ENCODE results near the gene RBSN. TPM values are rescaled to one million over a fixed set of nuclear protein-coding genes. Genes with fewer than 3 reads are reported as not detected.

RBSN gene
- total RNA-seq, 6 experiments from 2014 or later = 17.6 to 22.2 (median 19.3) TPM

- DNase-seq = no peak
- H3K9me3 Mint-ChIP-seq = no peaks in the 10 kb centered on the region
These were observed 8.4 kb upstream of the RBSN start for GRCh38 chr3:15107075-15107947.

GRCh38 chr3:15102836-15103235 lies 3.9 kb upstream of the RBSN start:
- peaks cover 21% of the 10 kb centered on the region for H3K4me1 Mint-ChIP-seq (ENCODE audit: low read depth)
- DNase-seq = peak; percentile 15

More at GRCh38 chr3:15107075-15107947, 8.4 kb upstream of the RBSN start:
- Mint-ChIP-seq H3K27me3 (ENCODE audit: insufficient read depth) (peaks cover 19% of the 10 kb centered on the region), H3K4me1 (ENCODE audit: low read depth) (peaks cover 17% of the 10 kb centered on the region), H3K4me3 (no peak overlapping the region), H3K27ac (no peak overlapping the region), H3K36me3 (ENCODE audit: low read depth) (no peaks in the 10 kb centered on the region)
- no peak for TF ChIP-seq CTCF (IDR thresholded peaks at IDR 0.05)

GRCh38 chr3:15102256-15102655 lies 3.3 kb upstream of the RBSN start:
- no peak for DNase-seq
- no peak for TF ChIP-seq CTCF (IDR thresholded peaks at IDR 0.05)
- peaks cover 6% of the 10 kb centered on the region for H3K27me3 Mint-ChIP-seq (ENCODE audit: insufficient read depth)
- no peak overlapping the region for H3K27ac Mint-ChIP-seq
- H3K9me3 Mint-ChIP-seq = no peaks in the 10 kb centered on the region
- H3K4me3 Mint-ChIP-seq = no peak overlapping the region
- H3K4me1 Mint-ChIP-seq (ENCODE audit: low read depth) = peaks cover 27% of the 10 kb centered on the region
- peaks cover 10% of the 10 kb centered on the region for H3K36me3 Mint-ChIP-seq (ENCODE audit: low read depth)

More at GRCh38 chr3:15102836-15103235, 3.9 kb upstream of the RBSN start:
- Mint-ChIP-seq H3K9me3 (no peaks in the 10 kb centered on the region), H3K4me3 (no peak overlapping the region), H3K27me3 (ENCODE audit: insufficient read depth) (peaks cover 6% of the 10 kb centered on the region), H3K27ac (no peak overlapping the region), H3K36me3 (ENCODE audit: low read depth) (peaks cover 8% of the 10 kb centered on the region)
- no peak for TF ChIP-seq CTCF (IDR thresholded peaks at IDR 0.05)

- H3K9me3 Mint-ChIP-seq = no peaks in the 10 kb centered on the region
- TF ChIP-seq CTCF (IDR thresholded peaks at IDR 0.05) = no peak
- peak overlapping the region; percentile 97 for H3K4me3 Mint-ChIP-seq
- H3K27me3 Mint-ChIP-seq (ENCODE audit: insufficient read depth) = no peaks in the 10 kb centered on the region; the same call in 1 of the 2 replicates
- no peak for DNase-seq
- peaks cover 27% of the 10 kb centered on the region for H3K4me1 Mint-ChIP-seq (ENCODE audit: low read depth)
- peak overlapping the region; percentile 92 for H3K27ac Mint-ChIP-seq
- peaks cover 10% of the 10 kb centered on the region for H3K36me3 Mint-ChIP-seq (ENCODE audit: low read depth)
These were observed 583 bp upstream of the RBSN start for GRCh38 chr3:15099364-15100098.

GRCh38 chr3:15097891-15098290 lies 1.1 kb downstream of the RBSN start:
- Mint-ChIP-seq H3K4me1 (ENCODE audit: low read depth) (peaks cover 25% of the 10 kb centered on the region), H3K9me3 (no peaks in the 10 kb centered on the region), H3K36me3 (ENCODE audit: low read depth) (peaks cover 10% of the 10 kb centered on the region), H3K4me3 (peak overlapping the region; percentile 97), H3K27me3 (ENCODE audit: insufficient read depth) (no peaks in the 10 kb centered on the region; the same call in 1 of the 2 replicates), H3K27ac (peak overlapping the region; percentile 92)
- DNase-seq = peak; percentile 26
- no peak for TF ChIP-seq CTCF (IDR thresholded peaks at IDR 0.05)

Data from HFFc6 (cell line).